HepG2 (cell line): ENCODE measurements around the gene STK10. TPM values are rescaled to one million over a fixed set of nuclear protein-coding genes. Genes with fewer than 3 reads are reported as not detected.

Source experiments
- ARNT ChIP-seq: fragments of 450-650 bp; IDR thresholded peaks from 2 replicates; pipeline ENCODE4 v1.6.1; 2017
- ARNT2 ChIP-seq: sonication (generic); formaldehyde crosslinking; IDR thresholded peaks from 2 replicates; pipeline ENCODE4 v1.8.0; 2022; ENCODE audit warnings: mild to moderate bottlenecking, low read depth, missing genetic modification reagents, moderate library complexity
- BHLHE40 ChIP-seq: IDR thresholded peaks from 2 replicates; pipeline ENCODE4 v1.6.1; 2011; ENCODE audit warnings: low read length, improper control_type of control experiment
- HOXD1 ChIP-seq: sonication (generic); formaldehyde crosslinking; IDR thresholded peaks from 2 replicates; pipeline ENCODE4 v1.5.0; 2020; ENCODE audit warnings: missing genetic modification reagents
- NAIF1 ChIP-seq: sonication (generic); formaldehyde crosslinking; IDR thresholded peaks from 2 replicates; pipeline ENCODE4 v1.5.0; 2020; ENCODE audit warnings: mild to moderate bottlenecking, missing genetic modification reagents, borderline replicate concordance
- PHF5A ChIP-seq: IDR thresholded peaks from one replicate; pipeline ENCODE4 v1.6.1; 2018; ENCODE audit warnings: low read depth, missing genetic modification reagents; ENCODE audit not compliant: unreplicated experiment
- SALL1 ChIP-seq: sonication (generic); formaldehyde crosslinking; IDR thresholded peaks from 2 replicates; pipeline ENCODE4 v1.8.0; 2022; ENCODE audit warnings: mild to moderate bottlenecking, missing genetic modification reagents
- SETDB1 ChIP-seq: sonication (generic); formaldehyde crosslinking; IDR thresholded peaks from 2 replicates; pipeline ENCODE4 v1.5.1; 2020; ENCODE audit warnings: missing genetic modification reagents, mild to moderate bottlenecking, borderline replicate concordance
- TP53 ChIP-seq: sonication (generic); formaldehyde crosslinking; conservative IDR thresholded peaks from 2 replicates; pipeline ENCODE4 v1.4.0; 2020; ENCODE audit warnings: missing genetic modification reagents
- ZNF160 ChIP-seq: sonication (generic); formaldehyde crosslinking; IDR thresholded peaks from 2 replicates; pipeline ENCODE4 v1.8.0; 2022; ENCODE audit warnings: mild to moderate bottlenecking, inconsistent platforms, missing genetic modification reagents
- ZNF446 ChIP-seq: sonication (generic); formaldehyde crosslinking; IDR thresholded peaks from 2 replicates; pipeline ENCODE4 v1.5.0; 2020; ENCODE audit warnings: mild to moderate bottlenecking, missing genetic modification reagents
- ZNF569 ChIP-seq: sonication (generic); formaldehyde crosslinking; IDR thresholded peaks from 2 replicates; pipeline ENCODE4 v1.5.0; 2020; ENCODE audit warnings: mild to moderate bottlenecking, missing genetic modification reagents, moderate library complexity, borderline replicate concordance
- ZNF615 ChIP-seq: sonication (generic); formaldehyde crosslinking; IDR thresholded peaks from 2 replicates; pipeline ENCODE4 v1.5.0; 2020; ENCODE audit warnings: mild to moderate bottlenecking, missing genetic modification reagents, borderline replicate concordance
- ZZZ3 ChIP-seq: sonication (generic); formaldehyde crosslinking; IDR thresholded peaks from 2 replicates; pipeline ENCODE4 v1.4.0; 2020; ENCODE audit warnings: missing genetic modification reagents, mild to moderate bottlenecking, borderline replicate concordance
- polyA plus RNA-seq, 8 experiments: library from polyadenylated mRNA; depleted of rRNA in 3 of 8; stranded (reverse) in 7 of 8; unstranded in 1 of 8; fragments of >200 nt; fragmentation: Illumina TruSeq in 4 of 8; extraction: Trizol in 4 of 8; gene quantifications; 2 replicates each; pipeline versions ENCODE4 v1.2.1 to v1.2.3, GENCODE V29; 2011 to 2016; ENCODE audit warnings: low read depth in 4 of 8, missing spikeins in 1 of 8, mixed read lengths in 1 of 8; ENCODE audit not compliant: insufficient read depth in 1 of 8
- total RNA-seq, 5 experiments: library from RNA; depleted of rRNA; stranded (reverse); fragments of >200 nt; fragmentation: Illumina TruSeq; extraction: Trizol; gene quantifications; 2 replicates each; pipeline ENCODE4 v1.2.3, GENCODE V29; 2016; ENCODE audit warnings: low read depth in 1 of 5
- TF ChIP-seq, protein P1 (sequence below): sonication (generic); formaldehyde crosslinking; IDR thresholded peaks from 2 replicates; pipeline ENCODE4 v1.4.0; 2020; ENCODE audit warnings: mild to moderate bottlenecking, missing genetic modification reagents
- TF ChIP-seq, protein P2 (sequence below): sonication (generic); formaldehyde crosslinking; IDR thresholded peaks from 2 replicates; pipeline ENCODE4 v1.4.0; 2020; ENCODE audit warnings: mild to moderate bottlenecking, missing genetic modification reagents
- TF ChIP-seq, protein P3 (sequence below): sonication (generic); formaldehyde crosslinking; IDR thresholded peaks from 2 replicates; pipeline ENCODE4 v1.4.0; 2020; ENCODE audit warnings: mild to moderate bottlenecking, missing genetic modification reagents

STK10 gene
- total and polyA plus RNA-seq, 2 of the 13 experiments (the other 11 are each of a cell fraction or from before 2014, with no cell fraction given): 7.0 to 7.2 TPM

DNA sequence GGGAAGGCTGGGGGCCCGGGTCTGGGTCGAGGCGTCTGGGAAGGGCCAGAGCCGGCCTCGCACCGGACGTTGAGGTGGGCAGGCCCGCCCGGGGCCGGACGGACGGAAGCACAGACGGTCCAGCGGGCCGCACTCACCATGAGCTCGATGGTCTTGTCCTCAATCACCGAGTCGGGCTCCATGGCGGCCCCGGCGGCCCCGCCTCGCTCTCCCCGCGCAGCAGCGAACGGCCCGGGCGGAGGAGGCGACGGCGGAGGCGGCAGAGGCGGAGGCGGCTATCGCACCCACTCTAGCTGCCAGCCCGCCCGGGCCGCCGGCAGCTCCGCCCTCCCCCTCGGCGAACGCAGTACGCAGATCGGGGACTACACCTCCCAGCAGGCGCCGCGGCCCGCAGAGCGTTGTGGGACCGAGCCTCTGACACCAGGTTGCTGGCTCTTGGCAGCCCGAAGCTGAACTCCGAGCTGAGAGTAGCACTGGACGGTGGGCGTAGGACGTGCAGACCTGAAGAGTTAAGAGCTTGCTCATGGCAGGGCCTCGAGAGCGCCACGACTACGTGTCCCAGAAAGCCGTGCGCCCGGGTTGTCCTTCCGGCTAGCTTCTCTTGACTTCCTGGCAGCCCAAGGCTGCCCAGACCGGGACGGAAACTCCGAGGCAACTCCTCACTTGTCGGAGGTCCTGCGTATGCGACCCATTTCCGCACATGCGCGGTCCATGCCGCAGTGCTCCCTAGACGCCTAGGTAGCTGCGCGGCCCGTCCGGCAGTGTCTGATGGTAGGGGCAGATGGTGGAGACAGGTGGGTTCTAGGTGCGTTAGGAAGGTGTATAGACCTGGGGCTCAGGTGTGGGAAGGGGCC lies 181.5 kb downstream of the STK10 start, which contains the start of gene FBXW11 (continued):
- TF ChIP-seq, protein P1, sequence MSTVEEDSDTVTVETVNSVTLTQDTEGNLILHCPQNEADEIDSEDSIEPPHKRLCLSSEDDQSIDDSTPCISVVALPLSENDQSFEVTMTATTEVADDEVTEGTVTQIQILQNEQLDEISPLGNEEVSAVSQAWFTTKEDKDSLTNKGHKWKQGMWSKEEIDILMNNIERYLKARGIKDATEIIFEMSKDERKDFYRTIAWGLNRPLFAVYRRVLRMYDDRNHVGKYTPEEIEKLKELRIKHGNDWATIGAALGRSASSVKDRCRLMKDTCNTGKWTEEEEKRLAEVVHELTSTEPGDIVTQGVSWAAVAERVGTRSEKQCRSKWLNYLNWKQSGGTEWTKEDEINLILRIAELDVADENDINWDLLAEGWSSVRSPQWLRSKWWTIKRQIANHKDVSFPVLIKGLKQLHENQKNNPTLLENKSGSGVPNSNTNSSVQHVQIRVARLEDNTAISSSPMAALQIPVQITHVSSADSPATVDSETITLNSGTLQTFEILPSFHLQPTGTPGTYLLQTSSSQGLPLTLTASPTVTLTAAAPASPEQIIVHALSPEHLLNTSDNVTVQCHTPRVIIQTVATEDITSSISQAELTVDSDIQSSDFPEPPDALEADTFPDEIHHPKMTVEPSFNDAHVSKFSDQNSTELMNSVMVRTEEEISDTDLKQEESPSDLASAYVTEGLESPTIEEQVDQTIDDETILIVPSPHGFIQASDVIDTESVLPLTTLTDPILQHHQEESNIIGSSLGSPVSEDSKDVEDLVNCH (CRISPR knock-in tag): peak; percentile 33; the same call in 1 of the 2 replicates
- TF ChIP-seq HOXD1 (CRISPR knock-in tag): no peak
- no peak for TF ChIP-seq ZNF569
- TF ChIP-seq ZNF446 (CRISPR knock-in tag): no peak
- no peak for TF ChIP-seq ARNT
- peak; percentile 99 for TF ChIP-seq NAIF1 (CRISPR knock-in tag)
- TF ChIP-seq ARNT2 (CRISPR knock-in tag): peak; percentile 58; the same call in 1 of the 2 replicates
- TF ChIP-seq PHF5A: no peak
- no peak for TF ChIP-seq ZNF615 (CRISPR knock-in tag)
- TF ChIP-seq, protein P2, sequence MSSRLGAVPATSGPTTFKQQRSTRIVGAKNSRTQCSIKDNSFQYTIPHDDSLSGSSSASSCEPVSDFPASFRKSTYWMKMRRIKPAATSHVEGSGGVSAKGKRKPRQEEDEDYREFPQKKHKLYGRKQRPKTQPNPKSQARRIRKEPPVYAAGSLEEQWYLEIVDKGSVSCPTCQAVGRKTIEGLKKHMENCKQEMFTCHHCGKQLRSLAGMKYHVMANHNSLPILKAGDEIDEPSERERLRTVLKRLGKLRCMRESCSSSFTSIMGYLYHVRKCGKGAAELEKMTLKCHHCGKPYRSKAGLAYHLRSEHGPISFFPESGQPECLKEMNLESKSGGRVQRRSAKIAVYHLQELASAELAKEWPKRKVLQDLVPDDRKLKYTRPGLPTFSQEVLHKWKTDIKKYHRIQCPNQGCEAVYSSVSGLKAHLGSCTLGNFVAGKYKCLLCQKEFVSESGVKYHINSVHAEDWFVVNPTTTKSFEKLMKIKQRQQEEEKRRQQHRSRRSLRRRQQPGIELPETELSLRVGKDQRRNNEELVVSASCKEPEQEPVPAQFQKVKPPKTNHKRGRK (CRISPR knock-in tag): no peak
- TF ChIP-seq ZNF160 (CRISPR knock-in tag): no peak
- no peak for TF ChIP-seq BHLHE40
- TF ChIP-seq SETDB1 (CRISPR knock-in tag): no peak
- TF ChIP-seq, protein P3, sequence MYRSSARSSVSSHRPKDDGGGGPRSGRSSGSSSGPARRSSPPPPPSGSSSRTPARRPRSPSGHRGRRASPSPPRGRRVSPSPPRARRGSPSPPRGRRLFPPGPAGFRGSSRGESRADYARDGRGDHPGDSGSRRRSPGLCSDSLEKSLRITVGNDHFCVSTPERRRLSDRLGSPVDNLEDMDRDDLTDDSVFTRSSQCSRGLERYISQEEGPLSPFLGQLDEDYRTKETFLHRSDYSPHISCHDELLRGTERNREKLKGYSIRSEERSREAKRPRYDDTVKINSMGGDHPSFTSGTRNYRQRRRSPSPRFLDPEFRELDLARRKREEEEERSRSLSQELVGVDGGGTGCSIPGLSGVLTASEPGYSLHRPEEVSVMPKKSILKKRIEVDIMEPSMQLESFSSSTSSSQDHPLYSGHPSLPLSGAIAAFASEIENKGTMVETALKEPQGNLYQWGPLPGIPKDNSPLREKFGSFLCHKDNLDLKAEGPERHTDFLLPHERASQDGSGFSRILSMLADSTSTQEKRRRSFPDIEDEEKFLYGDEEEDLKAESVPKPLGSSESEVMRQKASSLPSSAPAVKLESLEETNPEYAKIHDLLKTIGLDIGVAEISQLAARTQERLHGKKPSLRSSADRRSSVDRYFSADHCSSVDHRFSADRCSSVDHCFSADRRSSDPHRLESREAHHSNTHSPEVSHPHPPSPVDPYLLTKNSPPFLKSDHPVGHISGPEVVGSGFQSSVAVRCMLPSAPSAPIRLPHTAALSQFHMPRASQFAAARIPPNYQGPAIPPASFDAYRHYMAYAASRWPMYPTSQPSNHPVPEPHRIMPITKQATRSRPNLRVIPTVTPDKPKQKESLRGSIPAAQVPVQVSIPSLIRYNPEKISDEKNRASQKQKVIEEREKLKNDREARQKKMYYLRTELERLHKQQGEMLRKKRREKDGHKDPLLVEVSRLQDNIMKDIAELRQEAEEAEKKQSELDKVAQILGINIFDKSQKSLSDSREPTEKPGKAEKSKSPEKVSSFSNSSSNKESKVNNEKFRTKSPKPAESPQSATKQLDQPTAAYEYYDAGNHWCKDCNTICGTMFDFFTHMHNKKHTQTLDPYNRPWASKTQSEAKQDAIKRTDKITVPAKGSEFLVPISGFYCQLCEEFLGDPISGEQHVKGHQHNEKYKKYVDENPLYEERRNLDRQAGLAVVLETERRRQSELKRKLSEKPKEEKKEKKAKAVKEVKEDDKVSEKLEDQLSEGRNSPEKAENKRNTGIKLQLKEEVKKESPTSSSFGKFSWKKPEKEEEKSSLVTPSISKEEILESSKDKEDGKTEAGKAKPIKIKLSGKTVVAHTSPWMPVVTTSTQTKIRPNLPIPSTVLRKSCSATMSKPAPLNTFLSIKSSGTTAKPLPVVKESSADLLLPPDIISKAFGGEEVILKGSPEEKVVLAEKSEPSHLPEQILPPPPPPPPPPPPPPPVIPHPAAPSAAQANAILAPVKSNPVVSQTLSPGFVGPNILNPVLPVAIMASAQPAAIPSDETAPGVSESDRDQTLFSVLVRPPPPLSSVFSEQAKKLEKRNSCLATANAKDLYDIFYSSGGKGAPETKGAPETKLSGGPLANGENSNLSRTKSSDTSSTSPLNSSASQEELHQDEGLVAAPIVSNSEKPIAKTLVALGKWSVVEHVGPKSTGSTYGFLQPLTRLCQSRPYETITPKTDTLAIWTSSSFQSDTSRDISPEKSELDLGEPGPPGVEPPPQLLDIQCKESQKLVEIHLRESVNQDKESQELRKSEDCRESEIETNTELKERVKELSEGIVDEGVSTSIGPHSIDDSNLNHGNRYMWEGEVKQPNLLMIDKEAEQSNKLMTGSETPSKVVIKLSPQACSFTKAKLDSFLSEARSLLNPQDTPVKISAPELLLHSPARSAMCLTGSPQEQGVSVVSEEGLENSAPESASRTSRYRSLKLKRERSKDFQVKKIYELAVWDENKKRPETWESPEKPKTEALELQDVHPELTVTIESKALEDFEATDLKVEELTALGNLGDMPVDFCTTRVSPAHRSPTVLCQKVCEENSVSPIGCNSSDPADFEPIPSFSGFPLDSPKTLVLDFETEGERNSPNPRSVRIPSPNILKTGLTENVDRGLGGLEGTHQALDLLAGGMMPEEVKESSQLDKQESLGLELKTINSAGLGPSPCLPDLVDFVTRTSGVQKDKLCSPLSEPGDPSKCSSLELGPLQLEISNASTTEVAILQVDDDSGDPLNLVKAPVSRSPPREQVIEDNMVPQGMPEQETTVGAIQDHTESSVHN (CRISPR knock-in tag): no peak
- no peak for TF ChIP-seq ZZZ3
- TF ChIP-seq TP53: no peak
- TF ChIP-seq SALL1 (CRISPR knock-in tag): peak; percentile 70
